Caco-2 (cell line): ENCODE measurements around the gene ZNF619. TPM values are rescaled to one million over a fixed set of nuclear protein-coding genes. Genes with fewer than 3 reads are reported as not detected.
"Not testable (repeated sequence)": the region's sequence is repeated elsewhere in the genome, so short reads cannot be mapped to it uniquely, and the experiment has no call there.

Source experiments
- BruUV-seq: library from RNA; stranded (reverse); fragments of 400-500 nt; replicated peaks from 2 replicates; lab custom pipeline; 2021; lab: Mats Ljungman, UMichigan
- CTCF ChIA-PET: fragments of 300-600 bp; sonication (Branson Sonifier 250); formaldehyde crosslinking; loops from one replicate; lab custom pipeline; 2022; ENCODE audit warnings: antibody characterized with exemption; lab: Charles Lee
- POLR2A ChIA-PET: fragments of 300-600 bp; sonication (Branson Sonifier 250); formaldehyde crosslinking; loops from one replicate; lab custom pipeline; 2022; ENCODE audit warnings: antibody characterized with exemption; lab: Charles Lee
- DNase-seq, 2 experiments: peaks; one replicate each; pipeline versions ENCODE4 v3.0.0 to v3.0.0-alpha.2; 2020 to 2022
- H3K27me3 ChIP-seq: replicated peaks from 2 replicates; pipeline ENCODE4 v1.6.0; 2011; ENCODE audit warnings: low read length; ENCODE audit not compliant: control insufficient read depth, insufficient read depth
- H3K36me3 ChIP-seq: 2 replicates; pipeline ENCODE4 v1.5.1; 2011; ENCODE audit warnings: low read length; ENCODE audit not compliant: control insufficient read depth, insufficient read depth
- H3K4me1 ChIP-seq: fragments of 250-450 bp; sonication (Bioruptor Pico); 2 replicates; pipeline ENCODE4 v1.5.1; 2020; ENCODE audit warnings: mild to moderate bottlenecking
- H3K4me3 ChIP-seq: 2 replicates; pipeline ENCODE4 v1.5.1; 2011; ENCODE audit warnings: low read depth, mild to moderate bottlenecking, control low read depth, low read length
- H3K9me3 ChIP-seq: fragments of 250-450 bp; sonication (Bioruptor Pico); 2 replicates; pipeline ENCODE4 v1.5.1; 2020; ENCODE audit warnings: mild to moderate bottlenecking, moderate library complexity
- H3K27ac Mint-ChIP-seq: one replicate; pipeline ENCODE4 v1.8.0; 2022; ENCODE audit warnings: mixed read lengths; ENCODE audit not compliant: unreplicated experiment
- H3K27me3 Mint-ChIP-seq: one replicate; pipeline ENCODE4 v1.8.0; 2022; ENCODE audit warnings: mixed read lengths; ENCODE audit not compliant: insufficient read depth, unreplicated experiment
- H3K36me3 Mint-ChIP-seq: one replicate; pipeline ENCODE4 v1.8.0; 2022; ENCODE audit warnings: mild to moderate bottlenecking, mixed read lengths; ENCODE audit not compliant: insufficient read depth, unreplicated experiment
- H3K4me1 Mint-ChIP-seq: one replicate; pipeline ENCODE4 v1.8.0; 2022; ENCODE audit warnings: low read depth, mixed read lengths; ENCODE audit not compliant: unreplicated experiment
- H3K4me3 Mint-ChIP-seq: one replicate; pipeline ENCODE4 v1.8.0; 2022; ENCODE audit warnings: mild to moderate bottlenecking, moderate library complexity, mixed read lengths; ENCODE audit not compliant: unreplicated experiment
- H3K9me3 Mint-ChIP-seq: one replicate; pipeline ENCODE4 v1.8.0; 2022; ENCODE audit warnings: mixed read lengths; ENCODE audit not compliant: unreplicated experiment
- intact Hi-C: fragments of 100-400 bp; cut with micrococcal nuclease; formaldehyde crosslinking; loops from one replicate; pipeline ENCODE4 v1.10.0; 2022; ENCODE audit not compliant: unreplicated experiment
- total RNA-seq: library from RNA; stranded (reverse); gene quantifications from 2 replicates; pipeline ENCODE4 v1.2.3, GENCODE V29; 2022
- TF ChIP-seq, protein P1 (sequence below), 2 experiments: fragments of 200-600 bp in 1 of 2; IDR thresholded peaks; 1 replicate in 1 of 2; 2 replicates in 1 of 2; pipeline versions ENCODE4 v1.5.1 to v1.8.0; 2011 to 2022; ENCODE audit warnings: antibody characterized with exemption in 1 of 2, control low read depth in 1 of 2, inconsistent platforms in 1 of 2, low read depth in 1 of 2, low read length in 1 of 2, mild to moderate bottlenecking in 1 of 2, moderate library complexity in 1 of 2; ENCODE audit not compliant: insufficient read depth in 1 of 2, severe bottlenecking in 1 of 2, unreplicated experiment in 1 of 2

ZNF619 gene
- total RNA-seq, 1 experiment from 2014 or later = 6.8 TPM

DNA sequence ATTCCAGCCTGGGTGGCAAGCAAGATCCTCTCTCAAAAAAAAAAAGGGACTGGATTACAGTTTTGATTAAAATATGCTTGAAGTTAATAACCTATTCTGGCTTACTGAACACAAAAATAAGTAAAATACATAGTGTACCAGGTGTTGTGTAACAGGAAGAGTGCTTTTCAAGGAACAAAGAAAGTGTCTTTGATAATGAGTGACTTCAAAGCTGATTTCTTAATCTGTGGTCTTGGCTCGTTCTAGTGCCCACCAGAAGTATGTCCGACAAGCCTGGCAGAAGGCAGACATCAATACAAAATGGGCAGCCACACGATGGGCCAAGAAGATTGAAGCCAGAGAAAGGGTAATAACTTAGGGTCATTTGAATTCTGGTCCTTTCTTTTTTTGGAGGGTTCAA is 15.8 kb upstream of the ZNF619 start:
- H3K27me3 ChIP-seq = no peaks in the 10 kb centered on the region
- no peak for DNase-seq
- CTCF ChIA-PET = interaction anchor here (1.0 kb wide), 1 partner anchor 119 kb away, joined by 5 read pairs; no protein-coding TSS in a partner anchor
- Mint-ChIP-seq H3K36me3 (peaks cover 94% of the 10 kb centered on the region), H3K4me3 (no peak overlapping the region), H3K9me3 (no peaks in the 10 kb centered on the region), H3K27ac (no peak overlapping the region), H3K4me1 (no peaks in the 10 kb centered on the region), H3K27me3 (no peaks in the 10 kb centered on the region)
- no peaks in the 10 kb centered on the region for H3K9me3 ChIP-seq
- BruUV-seq = no TSS peak
- POLR2A ChIA-PET = interaction anchor here (0.7 kb wide), 1 partner anchor 1708 kb away, joined by 3 read pairs; no protein-coding TSS in a partner anchor
- TF ChIP-seq, protein P1, sequence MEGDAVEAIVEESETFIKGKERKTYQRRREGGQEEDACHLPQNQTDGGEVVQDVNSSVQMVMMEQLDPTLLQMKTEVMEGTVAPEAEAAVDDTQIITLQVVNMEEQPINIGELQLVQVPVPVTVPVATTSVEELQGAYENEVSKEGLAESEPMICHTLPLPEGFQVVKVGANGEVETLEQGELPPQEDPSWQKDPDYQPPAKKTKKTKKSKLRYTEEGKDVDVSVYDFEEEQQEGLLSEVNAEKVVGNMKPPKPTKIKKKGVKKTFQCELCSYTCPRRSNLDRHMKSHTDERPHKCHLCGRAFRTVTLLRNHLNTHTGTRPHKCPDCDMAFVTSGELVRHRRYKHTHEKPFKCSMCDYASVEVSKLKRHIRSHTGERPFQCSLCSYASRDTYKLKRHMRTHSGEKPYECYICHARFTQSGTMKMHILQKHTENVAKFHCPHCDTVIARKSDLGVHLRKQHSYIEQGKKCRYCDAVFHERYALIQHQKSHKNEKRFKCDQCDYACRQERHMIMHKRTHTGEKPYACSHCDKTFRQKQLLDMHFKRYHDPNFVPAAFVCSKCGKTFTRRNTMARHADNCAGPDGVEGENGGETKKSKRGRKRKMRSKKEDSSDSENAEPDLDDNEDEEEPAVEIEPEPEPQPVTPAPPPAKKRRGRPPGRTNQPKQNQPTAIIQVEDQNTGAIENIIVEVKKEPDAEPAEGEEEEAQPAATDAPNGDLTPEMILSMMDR (IDR thresholded peaks at IDR 0.05; ENCODE audit: insufficient read depth in 1 of 2, low read depth in 1 of 2, low read length in 1 of 2, severe bottlenecking in 1 of 2, unreplicated experiment in 1 of 2) = no peak
- peaks cover 8% of the 10 kb centered on the region for H3K4me1 ChIP-seq
- intact Hi-C loops = no loop called here
- no peaks in the 10 kb centered on the region for H3K36me3 ChIP-seq
- no peak overlapping the region for H3K4me3 ChIP-seq

DNA sequence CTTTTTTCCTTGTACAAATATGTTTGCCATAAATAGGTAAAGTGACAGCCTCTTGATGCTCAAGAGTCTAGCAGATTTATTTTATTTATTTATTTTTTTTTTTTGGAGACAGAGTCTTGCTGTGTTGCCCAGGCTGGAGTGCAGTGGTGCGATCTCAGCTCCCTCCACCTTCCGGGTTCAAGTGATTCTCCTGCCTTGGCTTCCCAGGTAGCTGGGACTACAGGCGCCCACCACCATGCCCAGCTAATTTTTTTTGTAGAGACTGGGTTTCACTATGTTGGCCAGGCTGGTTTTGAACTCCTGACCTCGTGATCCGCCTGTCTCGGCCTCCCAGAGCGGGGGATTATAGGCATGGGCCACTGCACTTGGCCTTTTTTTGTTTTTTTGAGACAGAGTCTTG is 14.1 kb upstream of the ZNF619 start:
- H3K36me3 ChIP-seq, H3K27ac Mint-ChIP-seq, H3K27me3 ChIP-seq, DNase-seq, intact Hi-C loops, H3K4me1 ChIP-seq, BruUV-seq, H3K9me3 Mint-ChIP-seq, H3K9me3 ChIP-seq, H3K4me3 Mint-ChIP-seq, H3K27me3 Mint-ChIP-seq, H3K4me3 ChIP-seq, CTCF ChIA-PET, H3K4me1 Mint-ChIP-seq: not testable (repeated sequence)
- POLR2A ChIA-PET = interaction anchor here (0.8 kb wide), 1 partner anchor 14 kb away, joined by 3 read pairs; the partner anchor contains the start of gene ZNF619
- H3K36me3 Mint-ChIP-seq = peaks cover 88% of the 10 kb centered on the region

DNA sequence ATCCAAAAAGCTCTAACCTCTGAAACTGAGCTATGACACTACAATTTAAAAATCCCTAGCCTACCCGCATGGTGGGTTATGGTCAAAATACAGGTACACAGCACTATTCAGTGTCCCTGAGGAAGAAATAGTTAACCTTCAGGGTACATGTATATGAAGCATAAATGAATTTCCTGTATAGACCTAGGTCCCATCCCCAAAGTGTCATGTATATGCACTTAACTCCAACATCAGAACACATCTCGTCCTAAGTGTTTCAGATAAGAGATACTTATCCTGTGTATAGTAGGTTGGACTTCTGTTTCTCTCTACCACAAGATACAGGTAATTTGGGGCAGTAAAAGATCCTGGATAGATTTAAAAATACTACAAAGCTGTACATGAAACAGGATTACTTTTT is 13.3 kb upstream of the ZNF619 start:
- H3K4me1 ChIP-seq = peaks cover 6% of the 10 kb centered on the region
- Mint-ChIP-seq H3K4me3 (no peak overlapping the region), H3K36me3 (peaks cover 80% of the 10 kb centered on the region), H3K27me3 (no peaks in the 10 kb centered on the region), H3K27ac (no peak overlapping the region), H3K9me3 (no peaks in the 10 kb centered on the region), H3K4me1 (no peaks in the 10 kb centered on the region)
- no peak for DNase-seq
- H3K36me3 ChIP-seq = no peaks in the 10 kb centered on the region
- no peak overlapping the region for H3K4me3 ChIP-seq
- ChIA-PET POLR2A (interaction anchor here (0.8 kb wide), 1 partner anchor 14 kb away, joined by 3 read pairs; the partner anchor contains the start of gene ZNF619), CTCF (no interaction called here)
- no peaks in the 10 kb centered on the region for H3K9me3 ChIP-seq
- no TSS peak for BruUV-seq
- intact Hi-C loops = no loop called here
- no peaks in the 10 kb centered on the region for H3K27me3 ChIP-seq
- TF ChIP-seq, protein P1 (IDR thresholded peaks at IDR 0.05; ENCODE audit: insufficient read depth in 1 of 2, low read depth in 1 of 2, low read length in 1 of 2, severe bottlenecking in 1 of 2, unreplicated experiment in 1 of 2) = no peak
